Right forelimb (tissue), 1 donor: Measurements from ENCODE around the gene CCR6.

Source experiments
- DNase-seq: peaks from one replicate; pipeline ENCODE4 v3.0.0-alpha.2; 2018

CCR6 gene

GRCh38 chr6:167099707-167100106 is 23.2 kb upstream of the CCR6 start:
- DNase-seq: no peak

- no peak for DNase-seq
Observed at GRCh38 chr6:167100241-167100674, 22.6 kb upstream of the CCR6 start.

GRCh38 chr6:167102318-167102717 is 20.6 kb upstream of the CCR6 start:
- no peak for DNase-seq

- DNase-seq: no peak
Observed at GRCh38 chr6:167103041-167103891, 19.6 kb upstream of the CCR6 start.

- DNase-seq: no peak
Observed at GRCh38 chr6:167104388-167104787, 18.5 kb upstream of the CCR6 start.

GRCh38 chr6:167105060-167105459 is 17.8 kb upstream of the CCR6 start:
- DNase-seq: no peak

- no peak for DNase-seq
Observed at GRCh38 chr6:167106406-167106805, 16.5 kb upstream of the CCR6 start.

- no peak for DNase-seq
Observed at GRCh38 chr6:167107787-167108186, 15.1 kb upstream of the CCR6 start.

- no peak for DNase-seq
Observed at GRCh38 chr6:167108278-167108677, 14.6 kb upstream of the CCR6 start.

GRCh38 chr6:167109651-167110050 is 13.2 kb upstream of the CCR6 start:
- DNase-seq: no peak

- DNase-seq: no peak
Observed at GRCh38 chr6:167111597-167111996, 11.3 kb upstream of the CCR6 start.

GRCh38 chr6:167112421-167112820 is 10.5 kb upstream of the CCR6 start:
- no peak for DNase-seq

GRCh38 chr6:167113047-167113754 is 9.7 kb upstream of the CCR6 start:
- no peak for DNase-seq

- no peak for DNase-seq
Observed at GRCh38 chr6:167113935-167114910, 8.7 kb upstream of the CCR6 start.

GRCh38 chr6:167115054-167115453 is 7.8 kb upstream of the CCR6 start:
- no peak for DNase-seq

- DNase-seq: peak; percentile 46
Observed at GRCh38 chr6:167116109-167116837, 6.6 kb upstream of the CCR6 start.

GRCh38 chr6:167116838-167117228 is 6.1 kb upstream of the CCR6 start:
- DNase-seq: peak; percentile 37

GRCh38 chr6:167118006-167118405 is 4.9 kb upstream of the CCR6 start:
- no peak for DNase-seq

- no peak for DNase-seq
Observed at GRCh38 chr6:167118839-167119238, 4.1 kb upstream of the CCR6 start.

GRCh38 chr6:167119670-167120582 is 3.0 kb upstream of the CCR6 start:
- no peak for DNase-seq

GRCh38 chr6:167120583-167120903 is 2.4 kb upstream of the CCR6 start:
- DNase-seq: no peak
